ENCODE data around the gene RETREG3. TPM values are rescaled to one million over a fixed set of nuclear protein-coding genes. Genes with fewer than 3 reads are reported as not detected.

Gene RETREG3
- total RNA-seq, 2 donors from 2014 or later, result 39.4 to 44.8 TPM

DNA sequence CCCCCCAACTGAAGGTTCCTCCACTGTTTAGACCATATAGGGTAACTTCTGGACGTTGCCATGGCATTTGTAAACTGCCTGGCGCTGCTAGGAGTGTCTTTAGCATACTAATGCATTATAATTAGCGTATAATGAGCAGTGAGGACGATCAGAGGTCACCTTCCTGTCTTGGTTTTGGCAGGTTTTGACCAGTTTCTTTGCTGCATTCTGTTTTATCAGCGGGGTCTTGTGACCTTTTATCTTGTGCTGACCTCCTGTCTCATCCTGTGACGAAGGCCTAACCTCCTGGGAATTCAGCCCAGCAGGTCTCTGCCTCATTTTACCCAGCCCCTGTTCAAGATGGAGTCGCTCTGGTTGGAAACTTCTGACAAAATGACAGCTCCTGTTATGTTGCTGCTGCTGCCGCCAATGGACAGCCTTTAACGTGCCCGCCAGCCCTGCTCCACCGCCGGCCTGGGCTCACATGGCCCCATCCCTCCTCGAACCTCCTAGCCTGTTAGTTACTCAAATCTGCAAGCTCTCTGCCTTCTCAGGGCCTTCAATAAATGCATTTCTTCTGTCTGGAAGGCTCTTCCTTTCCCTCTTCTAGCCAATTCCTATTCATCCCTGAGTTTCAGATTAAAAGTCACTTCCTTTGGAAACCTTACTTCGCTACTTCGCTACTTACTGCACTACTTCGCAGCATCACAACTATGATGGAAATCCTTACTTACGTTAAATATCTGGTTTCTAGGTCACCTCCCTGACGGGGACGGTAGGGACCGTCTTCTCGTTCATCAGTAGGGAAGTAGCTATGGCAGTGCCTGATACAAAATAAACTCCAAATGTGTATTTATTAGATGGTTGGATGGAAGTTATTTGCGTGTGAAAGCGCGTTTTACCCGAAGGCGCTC lies 73.8 kb downstream of the RETREG3 start:
- ATAC-seq (no peak), DNase-seq (ENCODE audit: low spot score in 2 of 2) (no peak)
- Mint-ChIP-seq H3K9me3 (no peaks in the 10 kb centered on the region), H3K27ac (peak overlapping the region; percentile 46 to 97), H3K36me3 (peaks cover 5 to 8% of the 10 kb centered on the region in 2 donors)

DNA sequence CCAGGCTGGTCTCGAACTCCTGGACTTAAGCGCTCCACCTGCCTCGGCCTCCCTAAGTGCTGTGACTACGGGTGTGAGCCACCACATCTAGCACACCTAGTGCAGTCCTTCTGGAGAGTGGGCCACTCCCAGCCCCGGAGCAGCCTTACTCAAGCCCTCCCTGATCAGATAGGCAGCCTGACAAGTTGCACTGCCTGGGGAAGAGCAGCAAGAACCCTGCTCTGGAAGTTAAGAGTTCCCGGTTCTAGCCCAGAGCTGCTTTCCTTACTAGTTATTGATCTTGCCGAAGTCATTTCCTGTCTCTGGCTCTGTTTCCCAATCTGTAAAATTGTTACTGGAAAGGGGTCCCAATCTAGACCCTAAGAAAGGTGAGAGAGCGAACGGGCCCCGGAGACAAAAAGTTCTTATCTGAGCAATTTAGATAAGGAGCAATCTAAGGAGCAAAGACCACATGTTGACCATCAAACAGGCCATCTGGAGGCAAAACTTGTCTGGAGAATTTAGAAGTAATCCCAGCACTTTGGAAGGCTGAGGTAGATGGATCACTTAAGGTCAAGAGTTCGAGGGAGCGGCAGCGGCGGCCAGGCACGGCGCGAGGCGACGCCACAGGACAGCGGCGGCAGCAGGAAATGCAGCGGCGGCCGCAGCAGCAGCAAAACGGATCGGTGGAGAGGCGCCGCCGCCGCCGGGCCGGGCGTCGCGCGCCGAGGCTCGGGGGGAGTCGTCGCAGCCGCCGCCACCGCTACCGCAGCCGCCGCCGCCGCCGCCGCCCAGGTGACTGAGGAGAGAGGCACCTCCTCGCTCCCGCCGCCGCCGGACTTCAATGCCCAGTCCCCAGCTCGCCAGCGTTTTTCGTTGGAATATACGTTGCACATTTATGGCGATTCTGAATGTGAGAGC lies 77.5 kb downstream of the RETREG3 start:
- H3K36me3 Mint-ChIP-seq, result peaks cover 0 to 5% of the 10 kb centered on the region in 2 donors
- ATAC-seq (peak; percentile 16 to 23), DNase-seq (ENCODE audit: low spot score in 2 of 2) (peak in 1 of 2 donors; percentile 64)
- H3K9me3 Mint-ChIP-seq, result no peaks in the 10 kb centered on the region
- H3K27ac Mint-ChIP-seq, result peak overlapping the region in 1 of 2 donors; percentile 29

DNA sequence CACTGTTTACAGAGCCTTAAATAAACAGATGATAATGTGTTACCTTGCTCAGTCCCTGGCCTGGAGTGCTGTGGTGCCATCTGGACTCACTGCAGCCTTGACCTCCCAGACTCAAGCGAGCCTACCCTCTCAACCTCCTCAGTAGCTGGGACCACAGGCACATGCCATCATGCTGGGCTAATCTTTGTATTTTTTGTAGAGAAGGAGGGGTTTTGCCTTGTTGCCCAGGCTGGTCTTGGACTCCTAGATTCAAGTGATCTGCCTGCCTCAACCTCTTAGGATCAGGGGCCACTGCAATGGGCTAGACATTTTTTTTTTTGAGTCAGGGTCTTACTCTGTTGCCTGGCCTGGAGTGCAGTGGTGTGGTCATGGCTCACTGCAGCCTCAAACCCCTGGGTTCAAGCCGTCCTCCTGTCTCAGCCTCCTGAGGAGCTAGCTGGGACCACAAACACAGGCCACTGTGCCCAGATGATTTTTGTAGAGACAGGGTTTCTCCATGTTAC lies 78.2 kb downstream of the RETREG3 start:
- H3K9me3 Mint-ChIP-seq, result no peaks in the 10 kb centered on the region
- peaks cover 0 to 5% of the 10 kb centered on the region in 2 donors for H3K36me3 Mint-ChIP-seq
- H3K27ac Mint-ChIP-seq, result peak overlapping the region in 1 of 2 donors; percentile 29
- DNase-seq (ENCODE audit: low spot score in 2 of 2) (no peak), ATAC-seq (no peak)

Other genes starting within 250 kb of the RETREG3 start
- gene STAT3, start 220.9 kb downstream of the RETREG3 start, total RNA-seq, result 100 to 1,000 TPM; 189 to 505 TPM
- gene CAVIN1, start 186.1 kb downstream of the RETREG3 start, total RNA-seq, result 1 to 10 TPM in 1 of 2 donors, under 1 TPM in 1; 0.11 to 9.4 TPM
- 10 to 100 TPM; 14.9 to 25.5 TPM for gene ATP6V0A1, start 150.5 kb downstream of the RETREG3 start, total RNA-seq
- 10 to 100 TPM; 13.1 to 16.9 TPM for gene NAGLU, start 73.1 kb downstream of the RETREG3 start, total RNA-seq
- gene HSD17B1, start 56.5 kb downstream of the RETREG3 start, total RNA-seq, result 1 to 10 TPM in 1 of 2 donors, under 1 TPM in 1; 0.76 to 1.7 TPM
- gene COASY, start 47.2 kb downstream of the RETREG3 start, total RNA-seq, result 100 to 1,000 TPM in 1 of 2 donors, 10 to 100 TPM in 1; 86.4 to 124 TPM
- gene MLX, start 42.3 kb downstream of the RETREG3 start, total RNA-seq, result 10 to 100 TPM; 44.3 to 60.5 TPM
- 10 to 100 TPM; 24.7 to 52.5 TPM for gene PSMC3IP, start 31.6 kb downstream of the RETREG3 start, total RNA-seq
- 100 to 1,000 TPM in 1 of 2 donors, 10 to 100 TPM in 1; 56.3 to 151 TPM for gene TUBG1, start 309 bp upstream of the RETREG3 start, total RNA-seq
- gene TUBG2, start 49.9 kb upstream of the RETREG3 start, total RNA-seq, result 10 to 100 TPM; 12.7 to 23.3 TPM
- gene PLEKHH3, start 67.6 kb upstream of the RETREG3 start, total RNA-seq, result 1 to 10 TPM; 1.2 to 2.9 TPM
- 1 to 10 TPM in 1 of 2 donors, under 1 TPM in 1; 0.78 to 1.0 TPM for gene CCR10, start 72.5 kb upstream of the RETREG3 start, total RNA-seq
- gene CNTNAP1, start 73.2 kb upstream of the RETREG3 start, total RNA-seq, result 1 to 10 TPM in 1 of 2 donors, under 1 TPM in 1; 0.43 to 4.4 TPM
- gene EZH1, start 135.7 kb upstream of the RETREG3 start, total RNA-seq, result 10 to 100 TPM; 34.2 to 56.9 TPM
- gene RAMP2, start 151.9 kb upstream of the RETREG3 start, total RNA-seq, result not detected
- gene VPS25, start 164.1 kb upstream of the RETREG3 start, total RNA-seq, result 10 to 100 TPM; 58.4 to 62.2 TPM
- gene WNK4, start 171.2 kb upstream of the RETREG3 start, total RNA-seq, result 1 to 10 TPM in 1 of 2 donors, under 1 TPM in 1; 0.56 to 1.7 TPM
- 10 to 100 TPM; 14.8 to 32.7 TPM for gene COA3, start 189.3 kb upstream of the RETREG3 start, total RNA-seq
- under 1 TPM in 1 of 2 donors, not detected in 1; 0.43 TPM for gene CNTD1, start 189.5 kb upstream of the RETREG3 start, total RNA-seq
- gene BECN1, start 214.9 kb upstream of the RETREG3 start, total RNA-seq, result 10 to 100 TPM; 84.5 to 86.1 TPM
- 10 to 100 TPM; 79.1 to 95.5 TPM for gene PSME3, start 224.0 kb upstream of the RETREG3 start, total RNA-seq
- 1 to 10 TPM; 3.6 to 6.1 TPM for gene AOC2, start 235.2 kb upstream of the RETREG3 start, total RNA-seq
- 1 to 10 TPM; 3.0 to 5.0 TPM for gene AOC3, start 241.8 kb upstream of the RETREG3 start, total RNA-seq

All from activated naive CD4-positive, alpha-beta T cell treated with anti-CD3 and anti-CD28 coated beads, Interleukin-2, amount 50 U/mL, for 72 hours (primary cell).